Activated CD4-positive, alpha-beta T cell treated with anti-CD3 and anti-CD28 coated beads, Interleukin-2, amount 50 U/mL, for 16 hours (primary cell): ENCODE measurements around the gene STAT1.
"Not testable (repeated sequence)": the region's sequence is repeated elsewhere in the genome, so short reads cannot be mapped to it uniquely, and the experiment has no call there.

Experiments
- DNase-seq: peaks from one replicate; pipeline ENCODE4 v3.0.0-alpha.2; 2020

Gene STAT1

DNA sequence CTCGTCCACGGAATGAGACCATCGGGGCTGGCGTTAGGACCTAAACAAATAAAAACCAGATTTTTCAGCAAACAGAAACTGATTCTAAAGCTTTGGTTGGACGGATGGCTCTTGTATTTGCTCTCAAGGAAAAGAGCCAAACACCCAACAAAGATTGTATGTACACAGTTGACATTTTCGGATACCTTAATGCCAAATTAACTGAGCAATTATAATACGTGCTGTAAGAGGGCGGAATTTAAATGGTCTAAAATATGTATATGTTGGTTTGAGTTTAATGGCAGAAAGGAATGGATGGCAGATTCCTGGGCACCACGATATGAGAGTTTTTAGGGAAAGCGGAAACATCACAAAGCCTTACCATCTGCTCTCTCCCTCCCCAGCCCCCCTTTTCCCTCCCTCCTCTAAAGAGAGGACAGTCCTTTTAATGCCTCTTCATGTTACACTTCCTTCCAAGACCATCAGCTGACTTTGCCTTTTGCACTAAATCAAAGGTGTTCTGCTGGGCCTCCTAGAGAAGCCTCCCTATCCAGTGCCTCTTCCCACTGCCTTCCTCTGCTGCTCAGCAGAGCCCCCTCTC, 33.3 kb downstream of the STAT1 start:
- DNase-seq = no peak

- DNase-seq = no peak
Observed at GRCh38 chr2:190979906-190980629, 33.9 kb downstream of the STAT1 start.

- DNase-seq = no peak
Observed at GRCh38 chr2:190978389-190979053, 35.5 kb downstream of the STAT1 start.

GRCh38 chr2:190977505-190977904, 36.5 kb downstream of the STAT1 start:
- DNase-seq = no peak

DNA sequence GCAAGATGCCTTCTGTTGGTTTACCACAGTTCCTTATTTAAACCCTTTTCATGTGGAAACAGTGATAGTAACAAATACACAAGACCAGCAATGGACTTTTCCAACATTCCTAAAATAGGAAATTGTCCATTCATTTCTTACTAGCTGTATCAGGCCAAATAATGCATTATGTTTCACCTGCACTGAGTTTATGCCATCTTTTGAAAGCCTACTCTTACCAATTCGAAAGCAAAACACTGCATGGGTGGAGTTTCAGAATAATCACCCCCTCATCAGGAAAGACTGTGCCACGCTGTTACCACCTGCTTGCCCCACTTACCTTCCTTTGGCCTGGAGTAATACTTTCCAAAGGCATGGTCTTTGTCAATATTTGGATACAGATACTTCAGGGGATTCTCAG, 37.5 kb downstream of the STAT1 start:
- DNase-seq = no peak

DNA sequence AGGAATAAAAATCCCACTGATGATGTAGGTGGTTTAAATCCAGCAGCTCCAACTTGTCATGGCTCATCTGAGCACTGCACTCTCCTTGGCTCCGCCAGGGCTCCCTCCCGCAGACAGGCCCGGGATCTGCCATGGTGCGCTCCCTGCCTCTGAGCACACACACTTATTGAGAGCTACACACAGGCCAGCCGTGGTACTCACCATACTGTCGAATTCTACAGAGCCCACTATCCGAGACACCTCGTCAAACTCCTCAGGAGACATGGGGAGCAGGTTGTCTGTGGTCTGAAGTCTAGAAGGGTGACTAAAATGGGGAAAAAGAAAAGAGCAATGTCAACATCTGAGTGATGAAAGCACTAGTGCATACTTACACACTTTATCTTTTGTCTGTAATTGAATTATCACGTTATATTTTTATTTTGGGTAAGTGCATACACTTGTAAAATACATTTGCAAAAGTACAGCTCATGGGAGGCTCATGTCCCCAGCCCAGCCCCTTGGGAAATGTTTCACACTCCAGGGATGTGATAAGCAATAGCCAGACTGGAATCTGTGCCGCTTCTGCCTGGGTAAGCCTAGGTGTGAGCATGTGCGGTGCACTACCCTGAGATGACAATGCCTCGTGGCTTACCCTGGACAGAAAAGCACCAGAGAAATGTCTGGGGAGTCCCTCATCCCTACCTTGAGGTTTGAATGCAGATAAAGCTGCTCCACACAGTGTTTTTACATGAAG, 39.2 kb downstream of the STAT1 start:
- no peak for DNase-seq

- DNase-seq = no peak
Observed at GRCh38 chr2:190973726-190974628, 40.0 kb downstream of the STAT1 start.

DNA sequence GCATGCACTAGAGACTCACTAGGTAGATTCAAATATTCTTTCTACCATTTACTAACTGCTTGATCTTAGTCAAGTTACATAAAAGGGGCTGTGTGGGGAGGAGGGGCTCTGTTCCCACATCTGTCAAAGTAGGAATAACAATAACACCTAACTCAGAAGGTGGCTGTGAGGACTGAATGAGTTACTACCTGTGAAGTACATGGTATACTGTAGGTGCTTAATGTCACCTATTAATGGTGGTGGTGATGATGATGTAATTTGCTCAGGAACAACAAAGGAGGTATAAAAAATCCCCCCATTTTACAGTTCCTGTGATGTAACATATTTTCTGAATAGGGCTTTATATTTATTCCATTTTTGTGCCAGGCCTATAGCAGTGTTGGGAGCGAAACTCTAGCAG, 40.7 kb downstream of the STAT1 start:
- no peak for DNase-seq

DNA sequence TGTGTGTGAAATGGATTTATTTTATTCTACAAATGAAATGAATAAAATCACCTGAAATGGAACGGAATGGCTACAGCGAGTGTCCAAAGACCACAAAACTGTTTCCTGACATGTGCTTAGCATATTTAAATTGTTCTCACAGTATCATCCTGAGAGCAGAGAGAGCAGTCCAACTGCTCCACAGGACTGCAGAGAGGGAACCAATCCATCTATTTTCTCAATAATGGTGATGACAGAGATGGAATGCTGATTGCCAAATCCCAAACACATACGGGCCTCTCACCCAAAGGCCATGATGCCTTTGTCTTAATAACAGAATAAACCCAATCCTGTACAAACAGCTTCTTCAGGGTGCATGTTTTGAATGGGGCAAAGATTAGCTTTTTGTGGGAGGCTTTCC, 41.1 kb downstream of the STAT1 start:
- no peak for DNase-seq

DNA sequence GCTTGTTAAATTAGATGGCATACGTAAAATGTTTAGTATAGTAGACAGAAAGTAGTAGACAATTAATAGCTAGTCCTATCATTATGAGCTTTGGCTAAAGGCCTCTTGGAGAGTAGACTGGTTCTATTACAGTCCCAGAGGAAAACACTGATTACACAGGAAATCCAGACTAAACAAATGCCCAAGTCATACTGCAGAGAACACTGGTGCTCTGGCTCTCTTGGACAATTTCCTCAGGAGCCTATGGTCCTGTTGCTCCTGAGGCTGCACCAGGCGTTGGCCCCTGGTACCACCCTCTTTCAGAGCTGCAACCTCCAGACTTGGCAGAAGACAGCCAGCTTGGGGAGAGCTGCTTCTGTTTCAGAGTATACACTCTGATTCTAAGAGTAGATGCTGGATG, 41.8 kb downstream of the STAT1 start:
- DNase-seq = no peak

GRCh38 chr2:190970873-190971506, 43.0 kb downstream of the STAT1 start:
- DNase-seq = no peak

DNA sequence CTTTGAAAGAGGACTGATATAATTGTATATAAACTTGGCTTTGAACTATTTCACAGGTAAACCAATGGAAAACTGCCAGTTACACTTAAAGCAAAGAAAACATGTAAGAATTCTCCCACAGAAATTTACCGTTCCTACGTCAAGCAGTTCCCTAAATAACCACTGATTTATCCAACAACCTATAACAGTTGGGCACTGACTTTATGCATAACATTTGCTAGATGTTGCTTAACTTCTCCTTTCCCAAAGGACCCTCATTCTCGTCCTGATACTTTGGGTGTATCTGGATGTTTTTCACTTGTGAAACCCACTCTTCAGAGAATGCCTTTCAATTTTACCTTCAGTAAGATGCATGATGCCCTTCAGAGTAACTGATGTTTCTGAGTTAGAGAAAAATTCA, 43.8 kb downstream of the STAT1 start:
- no peak for DNase-seq

DNA sequence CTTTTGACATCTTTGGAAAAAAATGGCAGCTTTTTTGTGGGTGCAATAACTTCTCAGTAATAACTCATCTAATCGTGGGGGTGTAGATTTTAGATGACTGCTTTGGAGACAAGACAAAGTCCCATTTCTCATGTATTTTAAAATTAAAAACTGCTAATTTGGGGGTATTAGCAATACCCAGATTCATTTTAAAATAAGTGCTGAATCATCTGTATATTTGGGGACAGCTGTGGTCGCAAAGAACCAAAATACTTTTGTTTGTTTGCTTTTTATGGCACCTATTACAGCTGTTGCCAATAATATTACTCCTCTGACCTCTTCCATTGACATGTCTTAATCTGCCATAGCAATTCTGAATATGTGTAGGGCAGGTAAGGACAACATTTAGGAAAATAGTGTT, 45.4 kb downstream of the STAT1 start:
- DNase-seq = no peak

DNA sequence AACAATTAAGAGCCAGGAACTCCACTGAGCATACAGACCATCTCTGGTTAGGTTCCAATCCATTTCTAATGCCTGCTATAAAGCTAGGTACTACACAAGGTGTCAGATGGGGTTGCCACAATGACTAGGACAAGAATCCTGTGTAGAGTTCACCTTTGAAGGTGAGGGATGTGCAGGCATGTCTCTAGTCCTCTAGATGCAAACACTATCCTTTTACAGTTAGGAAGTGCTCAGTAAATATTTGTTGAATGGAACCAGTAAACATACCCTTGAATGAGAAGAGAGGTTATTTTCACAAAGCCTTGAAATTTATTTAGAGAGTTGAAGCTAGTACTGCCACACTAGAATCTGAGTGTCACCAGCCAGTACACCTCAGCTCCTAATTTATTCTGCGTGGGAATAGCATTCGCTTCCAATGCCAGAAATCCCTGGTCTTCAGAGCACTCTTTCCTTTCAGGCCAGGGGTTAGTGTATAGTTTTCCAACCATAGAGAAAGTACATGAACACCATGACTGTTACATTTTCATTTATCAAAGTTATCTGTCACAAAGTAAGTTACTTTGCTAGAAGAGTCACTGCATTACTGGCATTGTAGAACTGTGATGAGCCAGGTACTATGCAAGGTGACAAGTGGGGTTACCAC, 48.3 kb downstream of the STAT1 start:
- no peak for DNase-seq

GRCh38 chr2:190964170-190964795, 49.7 kb downstream of the STAT1 start:
- no peak for DNase-seq

GRCh38 chr2:190963088-190963487, 50.9 kb downstream of the STAT1 start:
- no peak for DNase-seq

DNA sequence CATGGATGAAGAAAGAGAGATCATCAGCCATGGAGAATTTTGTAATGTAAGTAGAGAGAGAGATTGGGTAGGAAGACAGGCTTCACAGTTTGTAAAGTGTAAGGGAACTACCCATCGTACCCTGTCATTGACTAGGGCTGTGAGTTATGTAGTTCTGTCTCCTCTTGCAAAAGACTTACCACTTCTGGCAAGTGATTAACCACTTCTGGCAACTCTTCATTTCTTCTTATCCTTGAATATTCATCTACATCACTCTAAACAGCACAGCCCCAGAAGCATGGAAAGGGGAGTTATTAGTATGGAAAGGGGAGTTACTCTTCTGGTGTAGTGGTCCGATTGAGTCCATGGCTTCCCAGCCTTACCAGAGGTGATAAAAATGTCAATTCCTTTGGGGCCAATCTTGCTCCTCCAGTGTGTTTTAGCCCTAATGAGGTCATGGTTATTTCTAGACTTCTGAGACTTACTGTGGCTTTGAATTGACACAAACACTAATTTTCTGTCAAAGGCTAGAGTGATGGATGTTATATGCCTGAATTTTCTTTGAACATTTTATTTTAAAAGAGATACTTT, 52.0 kb downstream of the STAT1 start:
- DNase-seq = no peak

GRCh38 chr2:190961117-190961516, 52.9 kb downstream of the STAT1 start:
- DNase-seq = not testable (repeated sequence)

GRCh38 chr2:190959911-190960788, 53.8 kb downstream of the STAT1 start:
- no peak for DNase-seq

DNA sequence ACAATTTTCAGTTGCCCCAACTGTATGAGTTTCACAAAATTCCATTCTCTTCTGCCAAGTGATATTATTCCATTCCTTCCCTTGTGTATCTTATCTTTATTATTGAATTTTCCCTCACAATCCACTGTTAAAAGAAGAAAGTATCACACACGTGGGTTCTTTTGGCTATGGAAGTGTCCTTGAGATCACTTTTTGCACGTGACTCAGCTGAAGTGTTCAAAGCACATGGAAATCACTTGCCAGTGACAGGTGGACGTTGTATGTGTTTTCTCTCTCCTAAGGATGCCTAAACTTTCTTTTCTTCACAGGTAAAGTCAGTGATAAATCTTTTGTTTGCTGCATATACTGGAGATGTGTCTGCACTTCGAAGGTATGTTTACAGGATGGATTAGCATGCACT, 60.7 kb downstream of the STAT1 start:
- no peak for DNase-seq
